ENCODE data around the gene NR2F1. TPM values are rescaled to one million over a fixed set of nuclear protein-coding genes. Genes with fewer than 3 reads are reported as not detected.

Gene NR2F1
- total RNA-seq, 6 experiments from 2014 or later, result 21.1 to 27.5 (median 23.6) TPM

Other genes with a start within 250 kb of the NR2F1 start
- 10 to 100 TPM; 22.9 to 26.2 (median 24.8) TPM for gene NR2F1-AS1, start 2.0 kb upstream of the NR2F1 start, total RNA-seq (2021; fragmentation: NEBNext Ultra II Directional; extraction: Animal tissue kit (Norgen Biotek cat#: 25700))
- under 1 TPM; 0.05 to 0.12 (median 0.08) TPM for gene POU5F2, start 158.4 kb downstream of the NR2F1 start, total RNA-seq (2021; fragmentation: NEBNext Ultra II Directional; extraction: Animal tissue kit (Norgen Biotek cat#: 25700))

Measured in HFFc6 (cell line).